Stomach (tissue), 9 donors: ENCODE data around the gene RPTOR. TPM values are rescaled to one million over a fixed set of nuclear protein-coding genes. Genes with fewer than 3 reads are reported as not detected.

Source experiments
- DNase-seq, 2 donors: peaks; one replicate each; pipeline versions ENCODE4 v3.0.0 to v3.0.0-alpha.2; 2013 to 2019
- H3K27ac ChIP-seq, 5 donors: fragments of 200-600 bp in 4 of 5; sonication (generic) in 4 of 5; one replicate each; pipeline ENCODE4 v1.5.1; 2013 to 2019; ENCODE audit warnings: mild to moderate bottlenecking in 1 of 5, moderate library complexity in 1 of 5
- H3K27me3 ChIP-seq, 3 donors: fragments of 200-600 bp; sonication (generic); one replicate each; pipeline ENCODE4 v1.5.1; 2017 to 2019; ENCODE audit warnings: mixed run types in 1 of 3
- H3K36me3 ChIP-seq, 4 donors: fragments of 200-600 bp; sonication (generic); 1 replicate in 3 of 4; 2 replicates in 1 of 4; pipeline ENCODE4 v1.5.1; 2016 to 2019
- H3K4me1 ChIP-seq, 4 donors: fragments of 200-600 bp; sonication (generic); one replicate each; pipeline ENCODE4 v1.5.1; 2016 to 2019
- H3K4me3 ChIP-seq, 4 donors: fragments of 200-600 bp; sonication (generic) in 3 of 4; one replicate each; pipeline ENCODE4 v1.5.1; 2016 to 2019; ENCODE audit warnings: mild to moderate bottlenecking in 1 of 4
- H3K9me3 ChIP-seq, 4 donors: fragments of 200-600 bp; sonication (generic); one replicate each; pipeline ENCODE4 v1.5.1; 2016 to 2019
- CTCF ChIP-seq, 7 experiments: fragments of 450-650 bp in 4 of 7; fragments of 200-600 bp in 3 of 7; sonication (generic) in 3 of 7; IDR thresholded peaks; one replicate each; pipeline ENCODE4 v1.5.1; 2016 to 2019; ENCODE audit warnings: antibody characterized with exemption in 7 of 7, control low read depth in 2 of 7, mild to moderate bottlenecking in 1 of 7
- EP300 ChIP-seq: sonication (generic); formaldehyde crosslinking; IDR thresholded peaks from one replicate; pipeline ENCODE4 v1.6.1; 2017; ENCODE audit warnings: antibody characterized with exemption
- POLR2A ChIP-seq, 4 donors: fragments of 450-650 bp; IDR thresholded peaks; one replicate each; pipeline ENCODE4 v1.6.1; 2016; ENCODE audit warnings: antibody characterized with exemption in 4 of 4, control low read depth in 2 of 4, mild to moderate bottlenecking in 1 of 4, moderate library complexity in 1 of 4
- POLR2AphosphoS5 ChIP-seq, 3 donors: sonication (generic); formaldehyde crosslinking; IDR thresholded peaks; one replicate each; pipeline ENCODE4 v1.6.1; 2016; ENCODE audit warnings: antibody characterized with exemption in 3 of 3
- WGBS, 5 donors: extraction: QIAGEN DNeasy Blood & Tissue Kit in 3 of 5; methylation state at CpG; one replicate each; pipeline versions ENCODE4 v1.1.5 to v1.1.7; 2013 to 2018; 5-methylcytosine and 5-hydroxymethylcytosine counted together
- intact Hi-C: fragments of 100-400 bp; cut with DNase I; formaldehyde crosslinking; loops from one replicate; pipeline ENCODE4 v1.15.1; 2023; ENCODE audit warnings: low total_unique reads
- polyA plus RNA-seq, 3 donors: library from polyadenylated mRNA; stranded (reverse); fragments of 200-250 nt; gene quantifications; one replicate each; pipeline ENCODE4 v1.2.3, GENCODE V29; 2013
- total RNA-seq, 5 donors: library from RNA; depleted of rRNA; stranded (reverse); fragments of >200 nt; gene quantifications; one replicate each; pipeline versions ENCODE4 v1.1.0 to v1.2.3, GENCODE V29; 2014 to 2016
- donor health status: healthy with polysubstance abuse.
- donor health status: Bipolar disorder and iron deficiency.
- donor health status: healthy.

Gene RPTOR
- total and polyA plus RNA-seq, 8 donors = 3.8 to 103 (median 19.3) TPM

GRCh38 chr17:80800481-80801391 lies 256.1 kb downstream of the RPTOR start:
- Histone ChIP-seq H3K4me1 (peaks cover 0 to 4% (median 0%) of the 10 kb centered on the region in 4 donors), H3K27me3 (no peaks in the 10 kb centered on the region), H3K4me3 (no peak overlapping the region), H3K27ac (no peak overlapping the region), H3K36me3 (peaks cover 0 to 9% (median 0%) of the 10 kb centered on the region in 4 donors), H3K9me3 (no peaks in the 10 kb centered on the region)
- WGBS, 5 donors = 89 to 93% (median 90%) methylated on average over 18 of the region's 18 CpGs
- no peak for TF ChIP-seq CTCF (IDR thresholded peaks at IDR 0.05)
- no peak for TF ChIP-seq POLR2A (IDR thresholded peaks at IDR 0.05)
- TF ChIP-seq EP300 = no peak
- no peak for TF ChIP-seq POLR2AphosphoS5 (IDR thresholded peaks at IDR 0.05)
- intact Hi-C loops = no loop called here
- no peak for DNase-seq

- Histone ChIP-seq H3K27ac (no peak overlapping the region), H3K4me1 (no peaks in the 10 kb centered on the region), H3K36me3 (peaks cover 0 to 9% (median 4%) of the 10 kb centered on the region in 4 donors), H3K4me3 (no peak overlapping the region), H3K9me3 (peaks cover 0 to 13% (median 8%) of the 10 kb centered on the region in 4 donors), H3K27me3 (no peaks in the 10 kb centered on the region)
- WGBS, 5 donors = 94 to 96% (median 95%) methylated on average over 36 to 37 of the region's 37 CpGs
- no peak for TF ChIP-seq POLR2AphosphoS5 (IDR thresholded peaks at IDR 0.05)
- DNase-seq = no peak
- intact Hi-C loops = no loop called here
Observed at GRCh38 chr17:80802626-80803450, 258.2 kb downstream of the RPTOR start.

- TF ChIP-seq CTCF (IDR thresholded peaks at IDR 0.05) (no peak), POLR2A (IDR thresholded peaks at IDR 0.05) (no peak), EP300 (no peak), POLR2AphosphoS5 (IDR thresholded peaks at IDR 0.05) (no peak)
- DNase-seq = no peak
- Histone ChIP-seq H3K4me1 (no peaks in the 10 kb centered on the region), H3K27ac (no peak overlapping the region), H3K4me3 (no peak overlapping the region), H3K27me3 (no peaks in the 10 kb centered on the region), H3K36me3 (peaks cover 0 to 9% (median 4%) of the 10 kb centered on the region in 4 donors), H3K9me3 (peaks cover 0 to 13% (median 8%) of the 10 kb centered on the region in 4 donors)
- intact Hi-C loops = no loop called here
- WGBS, 5 donors = 91 to 95% (median 94%) methylated on average over 30 to 36 of the region's 36 CpGs
Observed at GRCh38 chr17:80803451-80804428, 259.1 kb downstream of the RPTOR start.

- Histone ChIP-seq H3K27me3 (no peaks in the 10 kb centered on the region), H3K36me3 (peaks cover 0 to 8% (median 4%) of the 10 kb centered on the region in 4 donors), H3K27ac (no peak overlapping the region), H3K9me3 (peaks cover 0 to 13% (median 8%) of the 10 kb centered on the region in 4 donors), H3K4me1 (no peaks in the 10 kb centered on the region), H3K4me3 (no peak overlapping the region)
- TF ChIP-seq EP300 = no peak
- no peak for TF ChIP-seq POLR2A (IDR thresholded peaks at IDR 0.05)
- no peak for TF ChIP-seq POLR2AphosphoS5 (IDR thresholded peaks at IDR 0.05)
- no peak for TF ChIP-seq CTCF (IDR thresholded peaks at IDR 0.05)
- WGBS, 5 donors = 86 to 95% (median 93%) methylated on average over 15 of the region's 15 CpGs
- intact Hi-C loops = no loop called here
- DNase-seq = no peak
Observed at GRCh38 chr17:80804466-80804865, 259.8 kb downstream of the RPTOR start.
